ENCODE data around the gene ZNF608. TPM values are rescaled to one million over a fixed set of nuclear protein-coding genes. Genes with fewer than 3 reads are reported as not detected.

Gene ZNF608
- total RNA-seq, 1 donor = 2.6 TPM

- DNase-seq (ENCODE audit: low read depth) = no peak
- TF ChIP-seq CTCF (IDR thresholded peaks at IDR 0.05; ENCODE audit: insufficient read depth, low read depth, low read length) = no peak
- no peak overlapping the region for H3K4me3 ChIP-seq (ENCODE audit: low read depth, low read length)
Measured at GRCh38 chr5:124771761-124772160, 25.3 kb upstream of the ZNF608 start.

GRCh38 chr5:124764992-124765611 is 18.7 kb upstream of the ZNF608 start:
- no peak for DNase-seq (ENCODE audit: low read depth)
- H3K4me3 ChIP-seq (ENCODE audit: low read depth, low read length) = no peak overlapping the region
- TF ChIP-seq CTCF (IDR thresholded peaks at IDR 0.05; ENCODE audit: insufficient read depth, low read depth, low read length) = no peak

- no peak overlapping the region for H3K4me3 ChIP-seq (ENCODE audit: low read depth, low read length)
- DNase-seq (ENCODE audit: low read depth) = no peak
- no peak for TF ChIP-seq CTCF (IDR thresholded peaks at IDR 0.05; ENCODE audit: insufficient read depth, low read depth, low read length)
Measured at GRCh38 chr5:124764585-124764984, 18.1 kb upstream of the ZNF608 start.

GRCh38 chr5:124761010-124761409 is 14.6 kb upstream of the ZNF608 start:
- DNase-seq (ENCODE audit: low read depth) = no peak
- no peak overlapping the region for H3K4me3 ChIP-seq (ENCODE audit: low read depth, low read length)
- no peak for TF ChIP-seq CTCF (IDR thresholded peaks at IDR 0.05; ENCODE audit: insufficient read depth, low read depth, low read length)

GRCh38 chr5:124760608-124761007 is 14.2 kb upstream of the ZNF608 start:
- no peak for TF ChIP-seq CTCF (IDR thresholded peaks at IDR 0.05; ENCODE audit: insufficient read depth, low read depth, low read length)
- no peak for DNase-seq (ENCODE audit: low read depth)
- H3K4me3 ChIP-seq (ENCODE audit: low read depth, low read length) = no peak overlapping the region

- peak; percentile 88 for DNase-seq (ENCODE audit: low read depth)
- TF ChIP-seq CTCF (IDR thresholded peaks at IDR 0.05; ENCODE audit: insufficient read depth, low read depth, low read length) = no peak
- no peak overlapping the region for H3K4me3 ChIP-seq (ENCODE audit: low read depth, low read length)
Measured at GRCh38 chr5:124755565-124755964, 9.1 kb upstream of the ZNF608 start.

- H3K4me3 ChIP-seq (ENCODE audit: low read depth, low read length) = no peak overlapping the region
- no peak for DNase-seq (ENCODE audit: low read depth)
Measured at GRCh38 chr5:124755041-124755440, 8.6 kb upstream of the ZNF608 start.

More at GRCh38 chr5:124755041-124755440, 8.6 kb upstream of the ZNF608 start:
- TF ChIP-seq CTCF (IDR thresholded peaks at IDR 0.05; ENCODE audit: insufficient read depth, low read depth, low read length) = no peak

Measured in fibroblast of villous mesenchyme (primary cell).